HG03139 (cell line): ENCODE measurements around the gene MTHFSD.

ENCODE experiments used
- ATAC-seq: cut with Tn5 transposase; IDR thresholded peaks from one replicate; pipeline ENCODE4 v1.9.1; 2021; ENCODE audit not compliant: unreplicated experiment

The MTHFSD gene

GRCh38 chr16:86531641-86532525 lies 23.2 kb downstream of the MTHFSD start:
- ATAC-seq, result no peak

- ATAC-seq, result no peak
Measured at GRCh38 chr16:86531191-86531545, 23.9 kb downstream of the MTHFSD start.

- no peak for ATAC-seq
Measured at GRCh38 chr16:86530251-86531190, 24.5 kb downstream of the MTHFSD start.

GRCh38 chr16:86529160-86529559 lies 25.9 kb downstream of the MTHFSD start:
- ATAC-seq, result no peak

- no peak for ATAC-seq
Measured at GRCh38 chr16:86528061-86528929, 26.7 kb downstream of the MTHFSD start.

GRCh38 chr16:86527366-86527765 lies 27.7 kb downstream of the MTHFSD start:
- ATAC-seq, result no peak

- ATAC-seq, result no peak
Measured at GRCh38 chr16:86525696-86526095, 29.3 kb downstream of the MTHFSD start.

GRCh38 chr16:86524029-86524428 lies 31.0 kb downstream of the MTHFSD start:
- no peak for ATAC-seq

- ATAC-seq, result no peak
Measured at GRCh38 chr16:86523166-86523740, 31.8 kb downstream of the MTHFSD start.

GRCh38 chr16:86522634-86523033 lies 32.4 kb downstream of the MTHFSD start:
- no peak for ATAC-seq

GRCh38 chr16:86521236-86522197 lies 33.5 kb downstream of the MTHFSD start:
- no peak for ATAC-seq

- ATAC-seq, result no peak
Measured at GRCh38 chr16:86520317-86521210, 34.5 kb downstream of the MTHFSD start.

- ATAC-seq, result no peak
Measured at GRCh38 chr16:86519649-86520316, 35.3 kb downstream of the MTHFSD start.

- ATAC-seq, result no peak
Measured at GRCh38 chr16:86519007-86519648, 35.9 kb downstream of the MTHFSD start.

GRCh38 chr16:86517652-86518258 lies 37.3 kb downstream of the MTHFSD start:
- ATAC-seq, result no peak

- no peak for ATAC-seq
Measured at GRCh38 chr16:86517033-86517432, 38.0 kb downstream of the MTHFSD start.

- ATAC-seq, result no peak
Measured at GRCh38 chr16:86516623-86517003, 38.4 kb downstream of the MTHFSD start.
